PC-3 (cell line): ENCODE results near the gene USP15.
A peak's percentile ranks its signal among the peaks of the same experiment; 100 is the strongest.

Source experiments
- CTCF ChIP-seq: fragments of 300-600 bp; sonication (generic); conservative IDR thresholded peaks from 2 replicates; pipeline ENCODE4 v1.5.1; 2017; ENCODE audit warnings: antibody characterized with exemption, low read depth, mild to moderate bottlenecking, low read length
- EZH2 ChIP-seq: fragments of 300-600 bp; sonication (generic); IDR thresholded peaks from one replicate; pipeline ENCODE4 v1.6.1; 2017; ENCODE audit warnings: antibody characterized with exemption, mild to moderate bottlenecking, low read length; ENCODE audit not compliant: unreplicated experiment
- EZH2phosphoT487 ChIP-seq: fragments of 300-600 bp; sonication (generic); IDR thresholded peaks from 2 replicates; pipeline ENCODE4 v1.6.1; 2018; ENCODE audit warnings: mild to moderate bottlenecking, antibody characterized with exemption, low read length, borderline replicate concordance

GRCh38 chr12:62438098-62438692 is 178.0 kb downstream of the USP15 start:
- peak; percentile 85 for TF ChIP-seq CTCF
- TF ChIP-seq EZH2phosphoT487 = no peak
- no peak for TF ChIP-seq EZH2
